ENCODE data around the gene CGAS.
"Not testable (repeated sequence)": the region's sequence is repeated elsewhere in the genome, so short reads cannot be mapped to it uniquely, and the experiment has no call there.

CGAS gene

DNA sequence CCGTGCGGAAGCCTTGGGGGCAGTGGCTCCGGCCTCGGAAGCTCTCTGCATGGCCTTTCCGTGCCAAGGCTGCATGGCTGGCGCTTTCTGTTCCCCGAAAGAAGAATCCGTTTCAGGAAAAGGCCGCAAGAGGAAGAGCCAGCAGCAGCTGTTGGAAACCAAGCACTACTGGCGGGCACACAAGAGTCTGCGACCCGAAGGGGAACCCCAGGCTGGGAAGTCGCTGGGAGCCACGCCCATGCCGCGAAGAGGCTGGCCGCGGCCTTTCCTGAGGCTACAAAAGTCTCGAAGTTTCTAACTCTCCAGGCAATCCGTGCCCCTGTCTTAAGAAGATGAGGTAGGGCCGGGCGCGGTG lies at the start of gene CGAS:
Gene CGAS, minus strand, starts transcription at position 191 of the 355 bp plus-strand sequence. Its CDS starts 116 bp downstream, at position 75.
- DNase-seq (ENCODE audit: low read depth, low spot score): no peak

DNA sequence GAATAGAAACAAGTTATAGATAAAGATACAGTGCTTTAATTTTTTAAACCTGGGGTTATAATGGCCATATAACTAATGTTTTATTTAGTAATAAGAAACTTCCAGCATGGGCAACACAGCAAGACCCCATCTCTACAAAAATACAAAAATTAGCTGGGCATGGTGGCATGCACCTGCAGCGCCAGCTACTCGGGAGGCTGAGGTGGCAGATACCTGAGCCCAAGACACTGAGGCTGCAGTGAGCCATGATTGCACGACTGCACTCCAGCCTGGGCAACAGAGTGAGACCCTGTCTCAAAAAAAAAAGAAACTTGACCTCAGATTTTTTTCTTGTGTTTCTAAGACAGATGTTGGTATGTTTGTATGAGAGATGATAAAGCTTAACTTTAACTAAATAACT lies 45.8 kb upstream of the CGAS start:
- no peak for DNase-seq (ENCODE audit: low read depth, low spot score)

- no peak for DNase-seq (ENCODE audit: low read depth, low spot score)
These were observed 39.3 kb upstream of the CGAS start for GRCh38 chr6:73491377-73491776.

- DNase-seq (ENCODE audit: low read depth, low spot score): no peak
These were observed 35.4 kb upstream of the CGAS start for GRCh38 chr6:73487473-73487872.

GRCh38 chr6:73484438-73484837 lies 32.3 kb upstream of the CGAS start:
- no peak for DNase-seq (ENCODE audit: low read depth, low spot score)

DNA sequence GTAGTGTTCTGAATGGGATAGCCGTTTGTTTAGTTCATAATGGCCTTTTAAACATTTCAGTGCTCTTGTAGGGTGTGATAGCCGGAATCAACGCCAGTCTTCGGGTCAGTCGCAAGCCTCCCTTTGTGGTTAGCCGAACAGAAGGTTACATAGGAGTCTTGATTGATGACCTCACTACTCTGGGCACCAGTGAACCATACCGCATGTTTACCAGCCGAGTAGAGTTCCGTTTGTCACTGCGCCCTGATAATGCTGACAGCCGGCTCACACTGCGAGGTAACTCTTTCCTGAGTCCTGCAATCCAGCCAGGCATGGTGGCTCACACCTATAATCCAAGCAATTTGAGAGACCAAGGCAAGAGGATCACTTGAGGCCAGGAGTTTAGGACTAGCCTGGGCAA lies 29.9 kb upstream of the CGAS start:
- no peak for DNase-seq (ENCODE audit: low read depth, low spot score)

DNA sequence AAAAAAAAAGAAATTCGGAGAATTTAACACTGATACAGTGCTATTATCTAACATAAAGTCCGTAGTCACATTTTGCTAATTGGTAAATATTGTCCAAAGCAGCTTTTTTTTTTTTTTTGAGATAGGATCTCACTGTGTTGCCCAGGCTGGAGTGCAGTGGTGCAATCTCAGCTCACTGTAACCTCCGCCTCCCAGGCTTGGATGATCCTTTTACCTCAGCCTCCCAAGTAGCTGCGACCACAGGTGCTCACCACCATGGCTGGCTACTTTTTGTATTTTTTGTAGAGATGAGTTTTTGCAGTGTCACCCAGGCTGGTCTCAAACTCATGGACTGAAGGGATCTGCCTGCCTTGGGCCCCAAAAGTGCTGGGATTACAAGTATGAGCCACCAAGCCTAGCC lies 25.3 kb upstream of the CGAS start:
- DNase-seq (ENCODE audit: low read depth, low spot score): no peak

DNA sequence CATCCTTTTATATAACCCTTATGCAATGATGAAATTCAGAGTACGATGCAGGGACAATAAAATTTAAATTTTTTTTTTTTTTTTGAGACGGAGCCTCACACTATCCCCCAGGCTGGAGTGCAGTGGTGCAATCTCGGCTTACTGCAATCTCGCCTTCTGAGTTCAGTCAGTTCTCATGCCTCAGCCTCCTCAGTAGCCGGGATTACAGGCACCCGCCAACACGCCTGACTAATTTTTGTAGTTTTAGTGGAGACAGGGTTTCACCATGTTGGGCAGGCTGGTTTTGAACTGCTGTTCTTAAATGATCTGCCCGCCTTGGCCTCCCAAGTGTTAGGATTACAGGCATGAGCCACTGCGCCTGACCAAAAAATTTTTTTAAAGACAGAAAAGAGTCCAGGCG lies 24.6 kb upstream of the CGAS start:
- no peak for DNase-seq (ENCODE audit: low read depth, low spot score)

GRCh38 chr6:73471686-73472290 lies 19.7 kb upstream of the CGAS start:
- no peak for DNase-seq (ENCODE audit: low read depth, low spot score)

DNA sequence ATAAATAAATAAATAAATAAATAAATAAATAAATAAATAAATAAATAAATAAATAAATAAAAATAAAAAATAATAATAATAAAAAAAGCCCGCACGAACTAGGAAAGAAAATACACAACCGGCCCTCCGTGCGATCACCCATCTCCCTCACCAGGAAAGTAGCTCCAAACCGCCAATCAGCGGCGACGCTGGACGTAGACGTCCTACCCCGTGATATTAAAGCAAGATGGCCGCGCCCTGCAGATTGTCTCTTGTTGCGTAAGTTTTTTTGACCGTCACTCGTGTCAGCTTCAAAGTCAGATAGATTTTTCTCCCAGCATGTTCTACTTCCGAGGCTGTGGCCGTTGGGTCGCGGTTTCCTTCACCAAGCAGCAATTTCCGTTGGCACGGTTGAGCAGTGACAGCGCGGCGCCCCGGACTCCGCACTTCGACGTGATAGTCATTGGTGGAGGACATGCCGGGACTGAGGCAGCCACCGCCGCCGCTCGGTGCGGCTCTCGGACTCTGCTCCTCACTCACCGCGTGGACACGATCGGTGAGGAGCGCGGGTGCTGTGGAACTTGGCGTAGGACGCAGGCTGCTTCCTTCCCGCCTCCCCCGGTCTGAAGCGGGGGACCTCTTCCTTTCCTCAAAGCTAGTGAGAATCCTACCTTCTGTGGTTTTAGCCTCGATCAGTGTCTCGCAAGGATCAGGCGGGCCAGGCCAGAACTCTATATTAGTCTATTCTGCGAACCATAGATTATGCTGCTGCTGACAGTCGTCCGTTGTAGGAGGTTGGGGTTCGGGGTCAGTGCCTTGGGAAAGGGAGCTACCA lies 9.6 kb upstream of the CGAS start, which contains the start of gene MTO1:
Gene MTO1, plus strand, starts transcription at position 201 of the 814 bp plus-strand sequence. Its CDS starts 118 bp downstream, at position 319.
- DNase-seq (ENCODE audit: low read depth, low spot score): peak; percentile 82

GRCh38 chr6:73460056-73460455 lies 8.0 kb upstream of the CGAS start:
- no peak for DNase-seq (ENCODE audit: low read depth, low spot score)

DNA sequence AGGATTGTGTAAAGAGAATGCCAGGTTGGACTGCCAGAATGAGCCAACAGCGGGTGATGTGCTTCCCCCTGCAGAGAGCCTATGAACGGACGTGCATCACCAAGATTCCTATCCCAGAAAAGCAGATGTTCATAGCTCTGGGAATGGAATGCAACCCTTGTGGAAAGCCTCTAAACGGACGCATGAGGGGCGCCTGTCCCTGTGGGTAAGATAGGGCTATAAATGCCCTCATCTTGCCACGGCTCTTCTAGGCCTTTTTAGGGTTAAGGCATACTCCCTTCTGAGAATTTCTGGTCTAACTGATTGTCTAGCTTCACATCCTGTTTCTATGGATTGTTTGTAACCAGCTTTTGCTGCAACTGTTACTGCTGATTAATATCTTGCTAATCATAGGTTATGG lies 7.4 kb upstream of the CGAS start:
- not testable (repeated sequence) for DNase-seq (ENCODE audit: low read depth, low spot score)

- no peak for DNase-seq (ENCODE audit: low read depth, low spot score)
These were observed 4.0 kb upstream of the CGAS start for GRCh38 chr6:73455865-73456629.

GRCh38 chr6:73451223-73452106 lies 632 bp downstream of the CGAS start:
- peak; percentile 78 for DNase-seq (ENCODE audit: low read depth, low spot score)

DNA sequence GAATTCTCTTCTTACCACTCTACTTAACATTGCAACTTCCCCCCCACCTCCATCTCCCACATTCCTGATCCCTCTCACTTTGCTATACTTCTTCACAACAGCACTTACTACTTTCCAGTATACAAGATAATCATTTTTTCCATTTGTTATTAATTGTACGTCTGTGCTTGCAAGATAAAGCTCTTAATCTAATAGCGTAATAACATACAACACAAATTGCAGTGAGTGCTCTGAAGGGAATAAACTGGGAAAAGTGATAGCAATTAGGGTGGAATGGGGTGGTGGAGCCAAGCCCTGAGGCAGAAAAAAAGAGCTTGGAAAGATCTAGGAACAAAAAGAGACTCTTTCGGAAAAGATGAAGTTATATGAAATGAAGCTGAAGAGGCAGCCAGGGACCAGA lies 8.5 kb downstream of the CGAS start:
- DNase-seq (ENCODE audit: low read depth, low spot score): no peak

- DNase-seq (ENCODE audit: low read depth, low spot score): no peak
These were observed 16.9 kb downstream of the CGAS start for GRCh38 chr6:73435236-73435635.

- DNase-seq (ENCODE audit: low read depth, low spot score): no peak
These were observed 30.6 kb downstream of the CGAS start for GRCh38 chr6:73421534-73421933.

GRCh38 chr6:73418081-73418741 lies 33.9 kb downstream of the CGAS start:
- DNase-seq (ENCODE audit: low read depth, low spot score): no peak

- no peak for DNase-seq (ENCODE audit: low read depth, low spot score)
These were observed 39.0 kb downstream of the CGAS start for GRCh38 chr6:73413102-73413501.

- DNase-seq (ENCODE audit: low read depth, low spot score): no peak
These were observed 42.7 kb downstream of the CGAS start for GRCh38 chr6:73409395-73409794.

GRCh38 chr6:73400656-73401055 lies 51.4 kb downstream of the CGAS start:
- no peak for DNase-seq (ENCODE audit: low read depth, low spot score)
